Esophagus squamous epithelium (tissue), 4 donors: ENCODE measurements around the gene ANTKMT.

ENCODE experiments used
- POLR2A ChIP-seq, 4 donors: fragments of 450-650 bp; IDR thresholded peaks; one replicate each; pipeline ENCODE4 v1.6.1; 2017; ENCODE audit warnings: antibody characterized with exemption in 4 of 4, mild to moderate bottlenecking in 4 of 4, moderate library complexity in 3 of 4
- TF ChIP-seq, protein P1 (sequence below), 6 experiments: fragments of 450-650 bp in 4 of 6; fragments of 200-600 bp in 2 of 6; sonication (generic) in 2 of 6; IDR thresholded peaks; one replicate each; pipeline ENCODE4 v1.5.1; 2016 to 2019; ENCODE audit warnings: antibody characterized with exemption in 6 of 6, mild to moderate bottlenecking in 4 of 6, moderate library complexity in 4 of 6

DNA sequence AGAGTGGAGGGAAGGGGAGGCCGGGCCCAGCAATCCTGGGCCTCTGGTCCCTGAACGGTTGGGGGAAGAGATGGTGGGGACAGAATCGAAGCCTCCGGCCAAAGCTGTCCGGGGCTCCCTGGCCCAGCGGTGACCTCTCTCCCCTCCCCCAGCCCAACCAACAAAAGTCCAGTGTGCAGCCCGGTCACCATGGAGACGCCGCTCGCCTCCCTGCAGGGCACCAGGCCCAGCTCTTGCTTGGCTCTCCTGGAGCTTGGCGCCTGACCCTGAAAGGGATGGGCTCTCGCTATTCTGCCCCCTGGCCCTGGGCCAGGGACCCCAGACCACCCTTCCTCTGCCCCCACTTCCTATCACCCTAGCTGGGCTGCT, 4.8 kb upstream of the ANTKMT start:
- TF ChIP-seq, protein P1, sequence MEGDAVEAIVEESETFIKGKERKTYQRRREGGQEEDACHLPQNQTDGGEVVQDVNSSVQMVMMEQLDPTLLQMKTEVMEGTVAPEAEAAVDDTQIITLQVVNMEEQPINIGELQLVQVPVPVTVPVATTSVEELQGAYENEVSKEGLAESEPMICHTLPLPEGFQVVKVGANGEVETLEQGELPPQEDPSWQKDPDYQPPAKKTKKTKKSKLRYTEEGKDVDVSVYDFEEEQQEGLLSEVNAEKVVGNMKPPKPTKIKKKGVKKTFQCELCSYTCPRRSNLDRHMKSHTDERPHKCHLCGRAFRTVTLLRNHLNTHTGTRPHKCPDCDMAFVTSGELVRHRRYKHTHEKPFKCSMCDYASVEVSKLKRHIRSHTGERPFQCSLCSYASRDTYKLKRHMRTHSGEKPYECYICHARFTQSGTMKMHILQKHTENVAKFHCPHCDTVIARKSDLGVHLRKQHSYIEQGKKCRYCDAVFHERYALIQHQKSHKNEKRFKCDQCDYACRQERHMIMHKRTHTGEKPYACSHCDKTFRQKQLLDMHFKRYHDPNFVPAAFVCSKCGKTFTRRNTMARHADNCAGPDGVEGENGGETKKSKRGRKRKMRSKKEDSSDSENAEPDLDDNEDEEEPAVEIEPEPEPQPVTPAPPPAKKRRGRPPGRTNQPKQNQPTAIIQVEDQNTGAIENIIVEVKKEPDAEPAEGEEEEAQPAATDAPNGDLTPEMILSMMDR (IDR thresholded peaks at IDR 0.05) = no peak
- no peak for TF ChIP-seq POLR2A (IDR thresholded peaks at IDR 0.05)
